ENCODE measurements around the gene EXPH5.

Gene EXPH5

DNA sequence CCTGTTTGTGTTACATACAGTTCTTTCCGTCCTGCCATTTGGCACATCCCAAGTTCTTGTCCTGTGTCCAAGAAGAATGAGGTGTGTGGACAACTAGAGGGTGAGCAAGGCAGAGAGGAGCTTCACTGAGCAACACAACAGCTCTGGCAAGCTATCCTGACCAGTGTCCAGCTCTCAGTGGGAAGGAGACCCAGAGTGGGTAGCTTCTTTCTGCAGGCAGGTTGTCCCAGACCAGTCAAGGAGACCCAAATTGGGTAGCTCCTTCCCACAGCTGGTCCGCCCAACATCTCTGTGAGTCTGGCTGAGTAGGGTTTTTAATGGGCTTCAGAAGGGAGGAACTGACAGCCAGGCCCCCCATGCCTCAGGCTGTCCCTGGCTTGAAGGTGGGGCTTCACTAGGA lies 35.2 kb upstream of the EXPH5 start:
- ATAC-seq, result no peak
- TF ChIP-seq ZFP3 (CRISPR knock-in tag; IDR thresholded peaks at IDR 0.05) (no peak), ZNF70 (CRISPR knock-in tag; IDR thresholded peaks at IDR 0.05) (no peak), ESRRG (CRISPR knock-in tag; IDR thresholded peaks at IDR 0.05) (no peak), ZC3H10 (CRISPR knock-in tag; IDR thresholded peaks at IDR 0.05) (no peak), BACH2 (CRISPR knock-in tag; IDR thresholded peaks at IDR 0.05; ENCODE audit: borderline replicate concordance) (no peak), OSR1 (CRISPR knock-in tag; IDR thresholded peaks at IDR 0.05) (no peak), TOX (CRISPR knock-in tag; IDR thresholded peaks at IDR 0.05; ENCODE audit: borderline replicate concordance) (no peak), ZNF565 (CRISPR knock-in tag; conservative IDR thresholded peaks at IDR 0.05; ENCODE audit: low read depth) (no peak), SNAI2 (CRISPR knock-in tag; IDR thresholded peaks at IDR 0.05) (no peak)
- TF ChIP-seq, protein P1, sequence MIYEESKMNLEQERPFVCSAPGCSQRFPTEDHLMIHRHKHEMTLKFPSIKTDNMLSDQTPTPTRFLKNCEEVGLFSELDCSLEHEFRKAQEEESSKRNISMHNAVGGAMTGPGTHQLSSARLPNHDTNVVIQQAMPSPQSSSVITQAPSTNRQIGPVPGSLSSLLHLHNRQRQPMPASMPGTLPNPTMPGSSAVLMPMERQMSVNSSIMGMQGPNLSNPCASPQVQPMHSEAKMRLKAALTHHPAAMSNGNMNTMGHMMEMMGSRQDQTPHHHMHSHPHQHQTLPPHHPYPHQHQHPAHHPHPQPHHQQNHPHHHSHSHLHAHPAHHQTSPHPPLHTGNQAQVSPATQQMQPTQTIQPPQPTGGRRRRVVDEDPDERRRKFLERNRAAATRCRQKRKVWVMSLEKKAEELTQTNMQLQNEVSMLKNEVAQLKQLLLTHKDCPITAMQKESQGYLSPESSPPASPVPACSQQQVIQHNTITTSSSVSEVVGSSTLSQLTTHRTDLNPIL (CRISPR knock-in tag; IDR thresholded peaks at IDR 0.05; ENCODE audit: low read depth), result no peak

DNA sequence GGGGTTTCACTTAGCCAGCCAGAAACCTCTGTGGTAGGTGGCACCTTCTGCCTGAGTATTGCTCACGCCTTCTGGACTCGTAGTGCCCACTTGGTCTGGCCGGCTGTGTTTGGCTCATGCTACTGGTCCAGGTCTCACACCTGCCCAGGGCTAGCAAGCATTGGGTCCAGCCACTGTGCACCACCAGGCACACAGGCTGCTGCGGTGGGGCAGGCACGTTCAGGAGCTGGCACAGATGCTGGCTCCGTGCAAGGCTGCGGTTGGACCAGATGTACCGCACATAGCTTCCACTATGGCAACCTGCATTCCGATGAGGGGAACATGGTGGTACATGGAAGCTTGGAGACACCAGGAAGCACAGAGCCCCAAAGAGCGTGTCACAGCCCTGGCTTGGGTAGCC lies 34.8 kb upstream of the EXPH5 start:
- ATAC-seq, result no peak
- no peak for TF ChIP-seq ZNF70 (CRISPR knock-in tag; IDR thresholded peaks at IDR 0.05)
- TF ChIP-seq GLIS3 (CRISPR knock-in tag; IDR thresholded peaks at IDR 0.05), result no peak
- no peak for TF ChIP-seq ZC3H10 (CRISPR knock-in tag; IDR thresholded peaks at IDR 0.05)
- TF ChIP-seq ZFP3 (CRISPR knock-in tag; IDR thresholded peaks at IDR 0.05), result no peak

DNA sequence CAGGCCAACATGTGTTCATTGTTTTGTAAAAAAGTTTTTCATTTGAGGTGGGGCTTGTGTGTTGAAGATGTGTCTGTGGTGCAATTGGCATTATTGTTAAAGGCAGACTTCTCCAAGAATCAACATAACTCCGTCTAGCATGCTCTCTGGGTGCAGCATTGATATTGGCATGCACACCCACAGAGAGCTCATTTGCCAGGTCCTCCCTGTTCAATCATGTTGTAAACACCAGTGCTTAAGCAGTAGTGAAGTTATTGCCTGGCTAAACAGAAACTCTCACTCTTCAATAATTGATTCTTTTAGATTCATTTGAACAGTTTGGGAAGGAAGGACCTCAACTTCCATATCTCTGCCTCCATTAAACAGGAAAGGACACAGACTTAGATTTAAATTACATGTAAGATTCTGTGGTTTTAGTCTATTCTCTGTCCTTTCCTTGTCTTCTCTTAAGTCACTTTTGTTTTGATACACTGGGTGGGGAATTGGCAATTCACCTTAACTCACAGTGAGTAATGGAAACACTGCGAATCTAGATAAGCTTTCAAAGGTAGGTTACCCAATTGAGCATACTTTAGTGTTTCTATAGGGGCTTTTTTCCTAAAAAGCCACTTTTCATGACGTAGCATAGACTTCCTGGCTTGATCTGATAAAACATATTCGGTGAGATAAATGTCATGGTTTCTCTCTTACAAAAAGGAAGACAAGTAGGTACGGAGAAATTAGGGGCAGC lies 30.8 kb upstream of the EXPH5 start:
- no peak for ATAC-seq
- TF ChIP-seq SNAI2 (CRISPR knock-in tag; IDR thresholded peaks at IDR 0.05), result no peak
- TF ChIP-seq, protein P2, sequence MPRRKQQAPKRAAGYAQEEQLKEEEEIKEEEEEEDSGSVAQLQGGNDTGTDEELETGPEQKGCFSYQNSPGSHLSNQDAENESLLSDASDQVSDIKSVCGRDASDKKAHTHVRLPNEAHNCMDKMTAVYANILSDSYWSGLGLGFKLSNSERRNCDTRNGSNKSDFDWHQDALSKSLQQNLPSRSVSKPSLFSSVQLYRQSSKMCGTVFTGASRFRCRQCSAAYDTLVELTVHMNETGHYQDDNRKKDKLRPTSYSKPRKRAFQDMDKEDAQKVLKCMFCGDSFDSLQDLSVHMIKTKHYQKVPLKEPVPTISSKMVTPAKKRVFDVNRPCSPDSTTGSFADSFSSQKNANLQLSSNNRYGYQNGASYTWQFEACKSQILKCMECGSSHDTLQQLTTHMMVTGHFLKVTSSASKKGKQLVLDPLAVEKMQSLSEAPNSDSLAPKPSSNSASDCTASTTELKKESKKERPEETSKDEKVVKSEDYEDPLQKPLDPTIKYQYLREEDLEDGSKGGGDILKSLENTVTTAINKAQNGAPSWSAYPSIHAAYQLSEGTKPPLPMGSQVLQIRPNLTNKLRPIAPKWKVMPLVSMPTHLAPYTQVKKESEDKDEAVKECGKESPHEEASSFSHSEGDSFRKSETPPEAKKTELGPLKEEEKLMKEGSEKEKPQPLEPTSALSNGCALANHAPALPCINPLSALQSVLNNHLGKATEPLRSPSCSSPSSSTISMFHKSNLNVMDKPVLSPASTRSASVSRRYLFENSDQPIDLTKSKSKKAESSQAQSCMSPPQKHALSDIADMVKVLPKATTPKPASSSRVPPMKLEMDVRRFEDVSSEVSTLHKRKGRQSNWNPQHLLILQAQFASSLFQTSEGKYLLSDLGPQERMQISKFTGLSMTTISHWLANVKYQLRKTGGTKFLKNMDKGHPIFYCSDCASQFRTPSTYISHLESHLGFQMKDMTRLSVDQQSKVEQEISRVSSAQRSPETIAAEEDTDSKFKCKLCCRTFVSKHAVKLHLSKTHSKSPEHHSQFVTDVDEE (CRISPR knock-in tag; IDR thresholded peaks at IDR 0.05), result no peak
- TF ChIP-seq, protein P3, sequence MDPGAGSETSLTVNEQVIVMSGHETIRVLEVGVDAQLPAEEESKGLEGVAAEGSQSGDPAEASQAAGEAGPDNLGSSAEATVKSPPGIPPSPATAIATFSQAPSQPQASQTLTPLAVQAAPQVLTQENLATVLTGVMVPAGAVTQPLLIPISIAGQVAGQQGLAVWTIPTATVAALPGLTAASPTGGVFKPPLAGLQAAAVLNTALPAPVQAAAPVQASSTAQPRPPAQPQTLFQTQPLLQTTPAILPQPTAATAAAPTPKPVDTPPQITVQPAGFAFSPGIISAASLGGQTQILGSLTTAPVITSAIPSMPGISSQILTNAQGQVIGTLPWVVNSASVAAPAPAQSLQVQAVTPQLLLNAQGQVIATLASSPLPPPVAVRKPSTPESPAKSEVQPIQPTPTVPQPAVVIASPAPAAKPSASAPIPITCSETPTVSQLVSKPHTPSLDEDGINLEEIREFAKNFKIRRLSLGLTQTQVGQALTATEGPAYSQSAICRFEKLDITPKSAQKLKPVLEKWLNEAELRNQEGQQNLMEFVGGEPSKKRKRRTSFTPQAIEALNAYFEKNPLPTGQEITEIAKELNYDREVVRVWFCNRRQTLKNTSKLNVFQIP (CRISPR knock-in tag; IDR thresholded peaks at IDR 0.05; ENCODE audit: borderline replicate concordance, low read depth), result no peak
- no peak for TF ChIP-seq TOX (CRISPR knock-in tag; IDR thresholded peaks at IDR 0.05; ENCODE audit: borderline replicate concordance)
- TF ChIP-seq OSR1 (CRISPR knock-in tag; IDR thresholded peaks at IDR 0.05), result no peak
- no peak for TF ChIP-seq ZNF565 (CRISPR knock-in tag; conservative IDR thresholded peaks at IDR 0.05; ENCODE audit: low read depth)
- TF ChIP-seq ESRRG (CRISPR knock-in tag; IDR thresholded peaks at IDR 0.05), result no peak

DNA sequence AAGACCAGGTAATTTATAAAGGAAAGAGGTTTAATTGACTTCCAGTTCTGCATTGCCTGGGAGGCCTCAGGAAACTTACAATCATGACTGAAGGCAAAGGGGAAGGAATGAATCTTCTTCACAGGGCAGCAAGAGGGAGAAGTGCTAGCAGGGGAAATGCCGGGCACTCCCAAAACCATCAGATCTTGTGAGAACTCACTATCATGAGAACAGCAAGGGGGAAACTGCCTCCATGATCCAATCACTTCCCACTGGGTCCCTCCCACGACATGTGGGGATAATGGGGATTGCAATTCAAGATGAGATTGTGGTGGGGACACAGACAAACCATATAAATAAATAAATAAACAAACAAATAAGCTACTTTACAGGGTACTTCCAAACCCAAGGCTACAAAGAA lies 28.8 kb upstream of the EXPH5 start:
- TF ChIP-seq PPARA (CRISPR knock-in tag; IDR thresholded peaks at IDR 0.05; ENCODE audit: borderline replicate concordance) (no peak), ZC3H10 (CRISPR knock-in tag; IDR thresholded peaks at IDR 0.05) (no peak), CSDC2 (CRISPR knock-in tag; IDR thresholded peaks at IDR 0.05) (no peak), TCF4 (CRISPR knock-in tag; IDR thresholded peaks at IDR 0.05; ENCODE audit: borderline replicate concordance) (no peak), ZFP3 (CRISPR knock-in tag; IDR thresholded peaks at IDR 0.05) (no peak), ISL1 (CRISPR knock-in tag; IDR thresholded peaks at IDR 0.05) (no peak)
- TF ChIP-seq, protein P4, sequence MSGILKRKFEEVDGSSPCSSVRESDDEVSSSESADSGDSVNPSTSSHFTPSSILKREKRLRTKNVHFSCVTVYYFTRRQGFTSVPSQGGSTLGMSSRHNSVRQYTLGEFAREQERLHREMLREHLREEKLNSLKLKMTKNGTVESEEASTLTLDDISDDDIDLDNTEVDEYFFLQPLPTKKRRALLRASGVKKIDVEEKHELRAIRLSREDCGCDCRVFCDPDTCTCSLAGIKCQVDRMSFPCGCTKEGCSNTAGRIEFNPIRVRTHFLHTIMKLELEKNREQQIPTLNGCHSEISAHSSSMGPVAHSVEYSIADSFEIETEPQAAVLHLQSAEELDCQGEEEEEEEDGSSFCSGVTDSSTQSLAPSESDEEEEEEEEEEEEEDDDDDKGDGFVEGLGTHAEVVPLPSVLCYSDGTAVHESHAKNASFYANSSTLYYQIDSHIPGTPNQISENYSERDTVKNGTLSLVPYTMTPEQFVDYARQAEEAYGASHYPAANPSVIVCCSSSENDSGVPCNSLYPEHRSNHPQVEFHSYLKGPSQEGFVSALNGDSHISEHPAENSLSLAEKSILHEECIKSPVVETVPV (CRISPR knock-in tag; IDR thresholded peaks at IDR 0.05), result no peak
- TF ChIP-seq, protein P5, sequence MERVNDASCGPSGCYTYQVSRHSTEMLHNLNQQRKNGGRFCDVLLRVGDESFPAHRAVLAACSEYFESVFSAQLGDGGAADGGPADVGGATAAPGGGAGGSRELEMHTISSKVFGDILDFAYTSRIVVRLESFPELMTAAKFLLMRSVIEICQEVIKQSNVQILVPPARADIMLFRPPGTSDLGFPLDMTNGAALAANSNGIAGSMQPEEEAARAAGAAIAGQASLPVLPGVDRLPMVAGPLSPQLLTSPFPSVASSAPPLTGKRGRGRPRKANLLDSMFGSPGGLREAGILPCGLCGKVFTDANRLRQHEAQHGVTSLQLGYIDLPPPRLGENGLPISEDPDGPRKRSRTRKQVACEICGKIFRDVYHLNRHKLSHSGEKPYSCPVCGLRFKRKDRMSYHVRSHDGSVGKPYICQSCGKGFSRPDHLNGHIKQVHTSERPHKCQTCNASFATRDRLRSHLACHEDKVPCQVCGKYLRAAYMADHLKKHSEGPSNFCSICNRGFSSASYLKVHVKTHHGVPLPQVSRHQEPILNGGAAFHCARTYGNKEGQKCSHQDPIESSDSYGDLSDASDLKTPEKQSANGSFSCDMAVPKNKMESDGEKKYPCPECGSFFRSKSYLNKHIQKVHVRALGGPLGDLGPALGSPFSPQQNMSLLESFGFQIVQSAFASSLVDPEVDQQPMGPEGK (CRISPR knock-in tag; IDR thresholded peaks at IDR 0.05; ENCODE audit: borderline replicate concordance), result no peak
- no peak for ATAC-seq
